GM12878 (cell line): ENCODE data around the gene SIPA1. TPM values are rescaled to one million over a fixed set of nuclear protein-coding genes. Genes with fewer than 3 reads are reported as not detected.

ENCODE experiments used
- CBX5 ChIP-seq: sonication (generic); IDR thresholded peaks from 2 replicates; pipeline ENCODE4 v1.6.1; 2016; ENCODE audit warnings: low read depth, moderate library complexity, mild to moderate bottlenecking, inconsistent platforms
- JUND ChIP-seq: IDR thresholded peaks from 2 replicates; pipeline ENCODE4 v1.6.1; 2012; ENCODE audit warnings: low read depth, mild to moderate bottlenecking, low read length, improper control_type of control experiment, moderate library complexity
- NR2F1 ChIP-seq: fragments of 450-650 bp; conservative IDR thresholded peaks from 2 replicates; pipeline ENCODE4 v1.6.1; 2017; ENCODE audit warnings: mild to moderate bottlenecking
- PRDM15 ChIP-seq: fragments of 450-650 bp; formaldehyde crosslinking; IDR thresholded peaks from 2 replicates; pipeline ENCODE4 v1.4.0; 2020; ENCODE audit warnings: mild to moderate bottlenecking, moderate library complexity
- RELB ChIP-seq: fragments of 450-650 bp; IDR thresholded peaks from 2 replicates; pipeline ENCODE4 v1.6.1; 2017; ENCODE audit warnings: low read depth, mild to moderate bottlenecking, moderate library complexity
- STAT1 ChIP-seq: fragments of 450-650 bp; conservative IDR thresholded peaks from 2 replicates; pipeline ENCODE4 v1.6.1; 2014; ENCODE audit warnings: antibody characterized with exemption, mild to moderate bottlenecking
- ZBTB40 ChIP-seq: fragments of 450-650 bp; IDR thresholded peaks from 2 replicates; pipeline ENCODE4 v1.6.1; 2016; ENCODE audit warnings: mild to moderate bottlenecking, moderate library complexity, borderline replicate concordance
- ZNF687 ChIP-seq: fragments of 450-650 bp; IDR thresholded peaks from 2 replicates; pipeline ENCODE4 v1.6.1; 2017; ENCODE audit warnings: mild to moderate bottlenecking, moderate library complexity
- polyA plus RNA-seq, 11 experiments: library from polyadenylated mRNA; depleted of rRNA in 4 of 11; unstranded in 6 of 11; stranded (reverse) in 5 of 11; fragments of >200 nt; fragmentation: Nextera tagmentation in 4 of 11; fragmentation: Illumina TruSeq in 1 of 11; extraction: Ambion mirVana in 4 of 11; extraction: Trizol in 1 of 11; gene quantifications; 1 replicate in 1 of 11; 2 replicates in 10 of 11; pipeline versions ENCODE4 v1.2.1 to v1.2.3, GENCODE V29; 2011 to 2016; ENCODE audit warnings: inconsistent platforms in 2 of 11, missing spikeins in 2 of 11, low read depth in 1 of 11
- total RNA-seq, 4 experiments: library from RNA; depleted of rRNA in 3 of 4; stranded (reverse); fragments of >200 nt in 3 of 4; fragmentation: Illumina TruSeq in 1 of 4; extraction: Trizol in 1 of 4; gene quantifications; 2 replicates each; pipeline versions ENCODE4 v1.2.1 to v1.2.3, GENCODE V29; 2013 to 2021

SIPA1 gene
- total and polyA plus RNA-seq, 10 of the 15 experiments (the other 5 are each of a cell fraction or from before 2014, with no cell fraction given), result 1.0 to 139 (median 33.4) TPM

- TF ChIP-seq PRDM15 (CRISPR knock-in tag), result no peak
- TF ChIP-seq ZNF687, result no peak
- TF ChIP-seq JUND, result no peak
- no peak for TF ChIP-seq STAT1
- no peak for TF ChIP-seq NR2F1
- TF ChIP-seq ZBTB40, result no peak
- no peak for TF ChIP-seq CBX5
- no peak for TF ChIP-seq RELB
Measured at GRCh38 chr11:65623177-65623576, 14.7 kb upstream of the SIPA1 start (continued).
